HepG2 (cell line): Measurements from ENCODE around the gene SLC20A1. TPM values are rescaled to one million over a fixed set of nuclear protein-coding genes. Genes with fewer than 3 reads are reported as not detected.

Experiments
- ATAC-seq: fragments of 200-7000 bp; cut with Tn5 transposase; 3 replicates; pipeline ENCODE4 v1.9.1; 2020; ENCODE audit warnings: mild to moderate bottlenecking, moderate library complexity
- BruUV-seq: library from RNA; stranded (reverse); fragments of 400-500 nt; replicated peaks from 2 replicates; lab custom pipeline; 2021; lab: Mats Ljungman, UMichigan
- CTCF ChIA-PET: fragments of 300-600 bp; formaldehyde crosslinking; extraction: SDS; loops from one replicate; lab custom pipeline; 2021; ENCODE audit warnings: low total read pairs, inconsistent platforms, low intra/inter-chr PET ratio; lab: Yijun Ruan, JAX
- POLR2A ChIA-PET: fragments of 350-600 bp; sonication (Branson Sonifier 250); formaldehyde crosslinking; loops from one replicate; lab custom pipeline; 2020; ENCODE audit warnings: antibody characterized with exemption, inconsistent platforms; lab: Yijun Ruan, JAX
- DNase-seq: peaks from one replicate; pipeline ENCODE4 v3.0.0-alpha.2; 2015; ENCODE audit warnings: low spot score
- FAIRE-seq: peaks from 3 replicates; lab custom pipeline; 2011; peaks lifted over from hg19 to GRCh38; lab: Jason Lieb, UNC
- H2AFZ ChIP-seq: one replicate; pipeline ENCODE4 v1.6.1; 2011; ENCODE audit warnings: low read length, inconsistent platforms
- H3K27ac ChIP-seq: fragments of 300-600 bp; 3 replicates; pipeline ENCODE4 v1.8.0; 2011; ENCODE audit warnings: mixed run types, mild to moderate bottlenecking, mixed read lengths, low read length, inconsistent platforms; ENCODE audit not compliant: insufficient read depth; ENCODE audit errors: extremely low read length
- H3K27me3 ChIP-seq, 2 experiments: fragments of 200-600 bp in 1 of 2; 2 replicates in 1 of 2; 3 replicates in 1 of 2; pipeline versions ENCODE4 v1.6.0 to v1.8.0; 2011; ENCODE audit warnings: low read length in 2 of 2, mild to moderate bottlenecking in 2 of 2, moderate library complexity in 2 of 2, inconsistent platforms in 1 of 2; ENCODE audit not compliant: insufficient read depth in 2 of 2, control insufficient read depth in 1 of 2
- H3K36me3 ChIP-seq, 2 experiments: fragments of 200-600 bp in 1 of 2; replicated peaks in 1 of 2; 2 replicates in 1 of 2; 3 replicates in 1 of 2; pipeline versions ENCODE4 v1.5.1 to v1.8.0; 2011; ENCODE audit warnings: low read length in 2 of 2, inconsistent platforms in 1 of 2; ENCODE audit not compliant: insufficient read depth in 2 of 2, control insufficient read depth in 1 of 2
- H3K4me1 ChIP-seq: 2 replicates; pipeline ENCODE4 v1.5.1; 2012; ENCODE audit warnings: low read length, inconsistent platforms; ENCODE audit not compliant: insufficient read depth
- H3K4me2 ChIP-seq: 2 replicates; pipeline ENCODE4 v1.6.0; 2011; ENCODE audit warnings: low read depth, low read length, inconsistent platforms
- H3K4me3 ChIP-seq, 3 experiments: fragments of 200-600 bp in 1 of 3; sonication (generic), shearing (Covaris generic) in 1 of 3; replicated peaks in 1 of 3; 2 replicates each; pipeline ENCODE4 v1.5.1; 2011 to 2016; ENCODE audit warnings: low read length in 3 of 3, inconsistent platforms in 2 of 3, low read depth in 2 of 3, mild to moderate bottlenecking in 2 of 3, control low read depth in 1 of 3, mixed read lengths in 1 of 3; ENCODE audit not compliant: insufficient read depth in 1 of 3
- H3K79me2 ChIP-seq: one replicate; pipeline ENCODE4 v1.6.1; 2011; ENCODE audit warnings: low read length, inconsistent platforms; ENCODE audit not compliant: insufficient read depth
- H3K9ac ChIP-seq: 2 replicates; pipeline ENCODE4 v1.6.0; 2011; ENCODE audit warnings: mild to moderate bottlenecking, low read depth, low read length, inconsistent platforms; ENCODE audit not compliant: insufficient read depth
- H3K9me3 ChIP-seq: 2 replicates; pipeline ENCODE4 v1.5.1; 2012; ENCODE audit warnings: mild to moderate bottlenecking, low read length
- H4K20me1 ChIP-seq: 2 replicates; pipeline ENCODE4 v1.6.0; 2011; ENCODE audit warnings: inconsistent platforms, mild to moderate bottlenecking, low read length, moderate library complexity; ENCODE audit not compliant: insufficient read depth
- ARID5B ChIP-seq: IDR thresholded peaks from 2 replicates; pipeline ENCODE4 v1.4.0; 2020; ENCODE audit warnings: mild to moderate bottlenecking, missing genetic modification reagents
- BCLAF1 ChIP-seq: fragments of 450-650 bp; IDR thresholded peaks from 2 replicates; pipeline ENCODE4 v1.6.1; 2017; ENCODE audit warnings: mild to moderate bottlenecking
- HOXA9 ChIP-seq: sonication (generic); formaldehyde crosslinking; IDR thresholded peaks from 2 replicates; pipeline ENCODE4 v1.8.1; 2022; ENCODE audit warnings: missing genetic modification reagents, mild to moderate bottlenecking, moderate library complexity, borderline replicate concordance
- MXD4 ChIP-seq: IDR thresholded peaks from 2 replicates; pipeline ENCODE4 v1.6.1; 2016; ENCODE audit warnings: mild to moderate bottlenecking, missing biosample characterization, missing genetic modification reagents
- PAWR ChIP-seq: sonication (generic); formaldehyde crosslinking; IDR thresholded peaks from 2 replicates; pipeline ENCODE4 v1.4.0; 2020; ENCODE audit warnings: missing genetic modification reagents, mild to moderate bottlenecking, borderline replicate concordance
- RFXAP ChIP-seq: sonication (generic); formaldehyde crosslinking; IDR thresholded peaks from 2 replicates; pipeline ENCODE4 v1.4.0; 2020; ENCODE audit warnings: missing genetic modification reagents, borderline replicate concordance
- SAP130 ChIP-seq: IDR thresholded peaks from 2 replicates; pipeline ENCODE4 v1.6.1; 2016; ENCODE audit warnings: low read depth
- SMC3 ChIP-seq: IDR thresholded peaks from 2 replicates; pipeline ENCODE4 v1.6.1; 2011; ENCODE audit warnings: low read length, improper control_type of control experiment
- SRF ChIP-seq: IDR thresholded peaks from 2 replicates; pipeline ENCODE4 v1.6.1; 2011; ENCODE audit warnings: mild to moderate bottlenecking, low read depth, low read length, moderate library complexity
- ZFYVE20 ChIP-seq: sonication (generic); formaldehyde crosslinking; IDR thresholded peaks from 2 replicates; pipeline ENCODE4 v1.8.0; 2023; ENCODE audit warnings: low read depth, mild to moderate bottlenecking, moderate library complexity, missing genetic modification reagents, borderline replicate concordance
- ZNF251 ChIP-seq: sonication (generic); formaldehyde crosslinking; IDR thresholded peaks from 2 replicates; pipeline ENCODE4 v1.9.0; 2021; ENCODE audit warnings: mild to moderate bottlenecking, missing genetic modification reagents
- ZNF629 ChIP-seq: sonication (generic); formaldehyde crosslinking; conservative IDR thresholded peaks from 2 replicates; pipeline ENCODE4 v1.5.0; 2020; ENCODE audit warnings: missing genetic modification reagents
- ZNF777 ChIP-seq: sonication (generic); formaldehyde crosslinking; IDR thresholded peaks from 2 replicates; pipeline ENCODE4 v1.4.0; 2020; ENCODE audit warnings: missing genetic modification reagents
- ZSCAN5A ChIP-seq: sonication (generic); formaldehyde crosslinking; IDR thresholded peaks from 2 replicates; pipeline ENCODE4 v1.8.0; 2022; ENCODE audit warnings: mild to moderate bottlenecking, missing genetic modification reagents, borderline replicate concordance
- WGBS: methylation state at CpG from one replicate; pipeline ENCODE4 v1.1.6; 2017; ENCODE audit warnings: low lambda C conversion rate; 5-methylcytosine and 5-hydroxymethylcytosine counted together
- in situ Hi-C: cut with HindIII; loops from 2 replicates; pipeline ENCODE4 v1.10.0; 2017; ENCODE audit warnings: low pct_unique_long_range_greater_than_20kb; ENCODE audit not compliant: extremely low pct_ligation_motif_present
- intact Hi-C: fragments of 100-400 bp; cut with micrococcal nuclease; formaldehyde crosslinking; loops from one replicate; pipeline ENCODE4 v1.10.0; 2022; ENCODE audit not compliant: unreplicated experiment
- polyA plus RNA-seq, 8 experiments: library from polyadenylated mRNA; depleted of rRNA in 3 of 8; stranded (reverse) in 7 of 8; unstranded in 1 of 8; fragments of >200 nt; fragmentation: Illumina TruSeq in 4 of 8; extraction: Trizol in 4 of 8; gene quantifications; 2 replicates each; pipeline versions ENCODE4 v1.2.1 to v1.2.3, GENCODE V29; 2011 to 2016; ENCODE audit warnings: low read depth in 4 of 8, missing spikeins in 1 of 8, mixed read lengths in 1 of 8; ENCODE audit not compliant: insufficient read depth in 1 of 8
- total RNA-seq, 5 experiments: library from RNA; depleted of rRNA; stranded (reverse); fragments of >200 nt; fragmentation: Illumina TruSeq; extraction: Trizol; gene quantifications; 2 replicates each; pipeline ENCODE4 v1.2.3, GENCODE V29; 2016; ENCODE audit warnings: low read depth in 1 of 5

The SLC20A1 gene
- total and polyA plus RNA-seq, 2 of the 13 experiments (the other 11 are each of a cell fraction or from before 2014, with no cell fraction given): 54.0 to 85.9 TPM

- Histone ChIP-seq H4K20me1 (no peaks in the 10 kb centered on the region), H3K36me3 (no peaks in the 10 kb centered on the region), H3K4me2 (no peak overlapping the region), H3K4me1 (peaks cover 20% of the 10 kb centered on the region), H3K79me2 (no peaks in the 10 kb centered on the region), H2AFZ (no peak overlapping the region), H3K27me3 (peaks cover 0 to 3% of the 10 kb centered on the region in 2 experiments; a peak in 1 of 5 replicates), H3K4me3 (no peak overlapping the region), H3K9me3 (no peaks in the 10 kb centered on the region), H3K27ac (no peak overlapping the region), H3K9ac (no peak overlapping the region)
- FAIRE-seq (no peak), ATAC-seq (no peak), DNase-seq (no peak)
- BruUV-seq: no TSS peak
- ChIA-PET POLR2A (interaction anchor here (1.4 kb wide), 1 partner anchor 41 kb away, joined by 6 read pairs; no protein-coding TSS in a partner anchor), CTCF (no interaction called here)
- intact Hi-C loops: no loop called here
- WGBS: 7% methylated on average over 2 of the region's 2 CpGs
- in situ Hi-C loops: loop anchor here (5.0 kb wide), 1 partner anchor 119 kb away; the partner anchor contains the start of gene NT5DC4
- TF ChIP-seq PAWR (CRISPR knock-in tag) (no peak), BCLAF1 (no peak), MXD4 (no peak), ZFYVE20 (CRISPR knock-in tag) (no peak), RFXAP (CRISPR knock-in tag) (no peak), ARID5B (CRISPR knock-in tag) (no peak), HOXA9 (CRISPR knock-in tag) (no peak), SRF (no peak), ZNF629 (CRISPR knock-in tag) (no peak), ZSCAN5A (no peak), ZNF777 (CRISPR knock-in tag) (no peak), ZNF251 (no peak), SMC3 (no peak), SAP130 (CRISPR knock-in tag) (no peak)
These were observed 42.0 kb upstream of the SLC20A1 start for GRCh38 chr2:112603731-112604130.
